ENCODE results near the gene C12orf56.
"Not testable (repeated sequence)": the region's sequence is repeated elsewhere in the genome, so short reads cannot be mapped to it uniquely, and the experiment has no call there.

Gene C12orf56

GRCh38 chr12:64236549-64236948, 154.0 kb downstream of the C12orf56 start:
- no peak for DNase-seq (ENCODE audit: low read depth)

GRCh38 chr12:64232196-64232595, 158.4 kb downstream of the C12orf56 start:
- DNase-seq (ENCODE audit: low read depth): no peak

DNA sequence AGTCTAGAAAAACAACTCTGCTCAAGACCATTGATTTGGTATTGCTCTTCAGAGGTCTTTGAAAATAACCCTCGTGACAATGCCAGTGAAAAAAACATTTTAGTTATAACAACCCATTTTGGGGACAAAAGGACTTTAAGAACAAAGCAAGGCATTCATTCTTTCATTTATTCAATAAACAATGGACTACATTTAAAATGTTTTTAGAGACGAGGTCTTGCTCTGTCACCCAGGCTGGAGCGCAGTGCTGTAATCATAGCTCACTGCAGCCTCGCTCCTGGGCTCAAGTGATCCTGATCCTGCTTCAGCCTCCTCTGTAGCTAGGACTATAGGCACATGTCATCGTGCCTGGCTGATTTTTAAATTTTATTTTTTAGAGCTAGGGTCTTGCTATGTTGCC, 160.8 kb downstream of the C12orf56 start:
- DNase-seq (ENCODE audit: low read depth): no peak

GRCh38 chr12:64229240-64229639, 161.3 kb downstream of the C12orf56 start:
- no peak for DNase-seq (ENCODE audit: low read depth)

DNA sequence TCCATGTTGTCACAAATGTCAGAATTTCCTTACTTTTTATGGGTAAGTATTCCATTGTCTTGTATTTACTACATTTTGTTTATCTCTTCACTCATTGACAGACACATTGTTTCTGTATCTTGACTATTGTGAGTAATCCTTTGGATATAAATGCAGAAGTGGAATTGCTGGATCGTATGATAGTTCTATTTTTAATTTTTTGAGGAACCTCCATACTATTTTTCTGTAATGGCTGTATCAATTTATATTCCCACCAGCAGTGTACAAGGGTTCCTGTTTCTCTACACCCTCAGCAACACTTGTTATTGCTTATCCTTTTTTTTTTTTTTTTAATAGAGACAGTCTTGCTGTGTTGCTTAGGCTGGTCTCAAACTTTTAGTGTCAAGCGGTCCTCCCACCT, 164.9 kb downstream of the C12orf56 start:
- no peak for DNase-seq (ENCODE audit: low read depth)

GRCh38 chr12:64222009-64222765, 168.4 kb downstream of the C12orf56 start, which contains the start of gene KICS2:
KICS2 (minus strand) TSS chr12:64222296; CDS start chr12:64222237, 59 bp downstream.
- DNase-seq (ENCODE audit: low read depth): peak; percentile 54

GRCh38 chr12:64221651-64222008, 168.9 kb downstream of the C12orf56 start:
- peak; percentile 28 for DNase-seq (ENCODE audit: low read depth)

- no peak for DNase-seq (ENCODE audit: low read depth)
These were observed 170.5 kb downstream of the C12orf56 start for GRCh38 chr12:64220046-64220445.

DNA sequence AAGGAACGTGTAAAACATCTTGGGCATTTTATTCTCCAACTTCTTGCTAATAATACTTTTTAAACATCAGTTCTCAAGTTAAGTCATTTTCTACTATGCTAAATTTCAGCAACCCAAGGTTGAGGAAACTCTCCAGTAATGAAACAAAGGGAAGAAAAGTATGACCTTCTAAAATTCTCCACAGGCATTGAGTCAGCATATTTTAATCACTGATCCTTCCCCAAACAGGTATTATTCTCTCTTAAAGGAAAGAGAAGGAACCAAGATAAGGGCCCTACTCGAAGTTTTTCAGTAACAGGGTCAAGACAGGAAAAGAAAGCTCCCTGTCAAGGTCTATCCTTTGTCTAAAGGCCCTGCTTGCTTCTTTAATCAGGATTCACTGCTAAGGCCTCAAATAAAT, 171.4 kb downstream of the C12orf56 start:
- no peak for DNase-seq (ENCODE audit: low read depth)

DNA sequence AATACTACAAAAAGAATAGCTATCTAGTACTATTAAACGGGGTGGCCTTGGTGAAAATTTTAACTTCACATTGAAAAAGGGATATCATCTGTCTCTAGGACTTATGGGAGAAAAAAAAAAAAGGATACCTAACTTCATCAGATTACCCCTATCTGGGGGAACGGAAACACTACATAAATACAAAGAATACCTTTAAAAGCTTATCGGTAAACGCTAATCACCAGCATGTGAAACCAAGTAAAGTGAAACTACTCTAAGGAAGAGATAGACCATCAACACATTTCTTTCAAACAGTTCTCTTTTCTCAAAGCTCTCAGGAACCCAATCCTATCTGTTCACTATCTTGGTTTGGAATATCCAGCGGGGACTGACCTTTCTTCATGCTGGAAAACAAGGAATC, 172.0 kb downstream of the C12orf56 start:
- no peak for DNase-seq (ENCODE audit: low read depth)

DNA sequence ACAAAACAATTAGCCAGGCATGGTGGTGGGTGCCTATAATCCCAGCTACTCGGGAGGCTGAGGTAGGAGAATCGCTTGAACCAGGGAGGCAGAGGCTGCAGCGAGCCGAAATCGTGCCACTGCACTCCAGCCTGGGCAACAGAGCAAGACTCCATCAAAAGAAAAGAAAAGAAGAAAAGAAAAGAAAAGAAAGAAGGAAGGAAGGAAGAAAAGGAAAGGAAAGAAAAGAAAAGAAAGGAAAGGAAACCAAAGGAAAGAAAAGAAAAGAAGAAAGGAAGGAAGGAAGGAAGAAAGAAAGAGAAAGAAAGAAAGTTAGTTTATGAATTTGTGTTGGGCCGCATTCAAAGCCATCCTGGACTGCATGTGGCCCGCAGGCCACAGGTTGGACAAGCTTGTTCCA, 172.9 kb downstream of the C12orf56 start:
- not testable (repeated sequence) for DNase-seq (ENCODE audit: low read depth)

DNA sequence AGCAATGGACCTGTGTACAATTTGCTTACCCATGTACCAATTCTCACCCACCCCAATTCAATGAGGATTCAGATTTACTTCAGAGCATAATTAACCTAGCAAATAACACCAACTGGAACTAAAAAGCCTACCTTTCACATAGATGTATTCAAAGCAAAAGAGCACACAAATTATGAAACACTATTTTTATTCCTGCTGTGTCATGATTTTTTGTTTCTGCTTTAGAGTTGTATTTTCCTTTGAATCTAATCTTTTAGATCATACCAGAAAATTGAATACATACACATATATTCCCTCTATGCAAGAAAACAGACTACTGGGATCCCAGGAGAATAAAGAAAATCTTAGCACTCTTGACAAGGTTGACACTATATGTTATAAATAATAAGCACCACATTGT, 174.3 kb downstream of the C12orf56 start:
- DNase-seq (ENCODE audit: low read depth): no peak
